Mesothelial cell of epicardium (in vitro differentiated cells): Measurements from ENCODE around the gene LRRC49. TPM values are rescaled to one million over a fixed set of nuclear protein-coding genes. Genes with fewer than 3 reads are reported as not detected.
A peak's percentile ranks its signal among the peaks of the same experiment; 100 is the strongest.

Source experiments
- DNase-seq, 2 experiments: peaks; one replicate each; pipeline ENCODE4 v3.0.0; 2021; ENCODE audit warnings: low spot score in 2 of 2; ENCODE audit not compliant: unreplicated experiment in 2 of 2
- H3K27ac Mint-ChIP-seq: 2 replicates; pipeline ENCODE4 v1.8.0; 2021; ENCODE audit warnings: mixed read lengths
- H3K27me3 Mint-ChIP-seq: 2 replicates; pipeline ENCODE4 v1.8.0; 2021; ENCODE audit warnings: low read depth, mixed read lengths
- H3K36me3 Mint-ChIP-seq: 2 replicates; pipeline ENCODE4 v1.8.0; 2021; ENCODE audit warnings: mixed read lengths
- H3K4me1 Mint-ChIP-seq: 2 replicates; pipeline ENCODE4 v1.8.0; 2021; ENCODE audit warnings: mixed read lengths
- H3K4me3 Mint-ChIP-seq: 2 replicates; pipeline ENCODE4 v1.8.0; 2021; ENCODE audit warnings: mild to moderate bottlenecking, moderate library complexity, mixed read lengths
- H3K9me3 Mint-ChIP-seq: 2 replicates; pipeline ENCODE4 v1.8.0; 2021; ENCODE audit warnings: mixed read lengths
- total RNA-seq: library from RNA; stranded (reverse); gene quantifications from 3 replicates; pipeline ENCODE4 v1.2.1, GENCODE V29; 2021
- TF ChIP-seq, protein P1 (sequence below): fragments of 200-600 bp; sonication (generic); IDR thresholded peaks from one replicate; pipeline ENCODE4 v1.5.0; 2021; ENCODE audit warnings: antibody characterized with exemption; ENCODE audit not compliant: unreplicated experiment

The LRRC49 gene
- total RNA-seq, 1 donor from 2014 or later = 25.5 TPM

DNA sequence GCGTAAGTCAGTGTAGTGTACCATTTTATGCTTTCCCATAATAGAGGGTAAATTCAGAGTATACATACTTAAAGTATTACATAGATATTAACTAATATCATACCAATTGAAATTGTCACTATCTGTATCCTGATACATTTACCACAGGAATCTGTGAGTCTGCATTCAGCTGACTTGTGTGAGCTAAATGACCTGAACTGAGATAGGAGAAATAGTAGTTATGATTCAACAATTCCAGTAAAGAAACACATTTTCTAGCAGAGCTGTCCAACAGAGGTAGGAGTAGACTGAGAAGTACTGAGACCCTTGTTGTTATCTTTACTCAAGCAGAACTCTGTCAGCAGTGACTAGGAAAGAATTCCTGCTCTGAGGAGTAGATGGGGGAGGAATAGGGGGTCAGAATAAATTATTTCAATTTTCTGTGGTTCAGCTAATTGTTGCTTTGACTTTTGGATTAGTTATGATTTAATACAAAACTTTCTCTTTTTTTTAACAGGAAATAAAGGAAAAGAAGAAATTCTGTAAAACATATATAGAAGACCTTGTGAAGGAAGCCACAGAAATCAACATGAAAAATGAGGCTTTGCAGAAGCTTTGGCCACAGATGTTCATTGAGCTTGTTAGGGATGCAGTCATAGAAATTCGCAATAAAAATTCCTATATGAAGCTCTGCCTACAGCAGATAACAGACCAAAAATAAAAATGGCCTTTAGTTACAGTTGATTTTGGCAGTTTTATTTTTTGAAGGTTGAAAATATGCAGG lies 156.5 kb downstream of the LRRC49 start:
- Mint-ChIP-seq H3K9me3 (peaks cover 11% of the 10 kb centered on the region), H3K27me3 (no peaks in the 10 kb centered on the region), H3K4me3 (no peak overlapping the region), H3K4me1 (peaks cover 19% of the 10 kb centered on the region), H3K27ac (peak overlapping the region; percentile 85), H3K36me3 (peaks cover 16% of the 10 kb centered on the region)
- TF ChIP-seq, protein P1, sequence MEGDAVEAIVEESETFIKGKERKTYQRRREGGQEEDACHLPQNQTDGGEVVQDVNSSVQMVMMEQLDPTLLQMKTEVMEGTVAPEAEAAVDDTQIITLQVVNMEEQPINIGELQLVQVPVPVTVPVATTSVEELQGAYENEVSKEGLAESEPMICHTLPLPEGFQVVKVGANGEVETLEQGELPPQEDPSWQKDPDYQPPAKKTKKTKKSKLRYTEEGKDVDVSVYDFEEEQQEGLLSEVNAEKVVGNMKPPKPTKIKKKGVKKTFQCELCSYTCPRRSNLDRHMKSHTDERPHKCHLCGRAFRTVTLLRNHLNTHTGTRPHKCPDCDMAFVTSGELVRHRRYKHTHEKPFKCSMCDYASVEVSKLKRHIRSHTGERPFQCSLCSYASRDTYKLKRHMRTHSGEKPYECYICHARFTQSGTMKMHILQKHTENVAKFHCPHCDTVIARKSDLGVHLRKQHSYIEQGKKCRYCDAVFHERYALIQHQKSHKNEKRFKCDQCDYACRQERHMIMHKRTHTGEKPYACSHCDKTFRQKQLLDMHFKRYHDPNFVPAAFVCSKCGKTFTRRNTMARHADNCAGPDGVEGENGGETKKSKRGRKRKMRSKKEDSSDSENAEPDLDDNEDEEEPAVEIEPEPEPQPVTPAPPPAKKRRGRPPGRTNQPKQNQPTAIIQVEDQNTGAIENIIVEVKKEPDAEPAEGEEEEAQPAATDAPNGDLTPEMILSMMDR = no peak
- DNase-seq = no peak

DNA sequence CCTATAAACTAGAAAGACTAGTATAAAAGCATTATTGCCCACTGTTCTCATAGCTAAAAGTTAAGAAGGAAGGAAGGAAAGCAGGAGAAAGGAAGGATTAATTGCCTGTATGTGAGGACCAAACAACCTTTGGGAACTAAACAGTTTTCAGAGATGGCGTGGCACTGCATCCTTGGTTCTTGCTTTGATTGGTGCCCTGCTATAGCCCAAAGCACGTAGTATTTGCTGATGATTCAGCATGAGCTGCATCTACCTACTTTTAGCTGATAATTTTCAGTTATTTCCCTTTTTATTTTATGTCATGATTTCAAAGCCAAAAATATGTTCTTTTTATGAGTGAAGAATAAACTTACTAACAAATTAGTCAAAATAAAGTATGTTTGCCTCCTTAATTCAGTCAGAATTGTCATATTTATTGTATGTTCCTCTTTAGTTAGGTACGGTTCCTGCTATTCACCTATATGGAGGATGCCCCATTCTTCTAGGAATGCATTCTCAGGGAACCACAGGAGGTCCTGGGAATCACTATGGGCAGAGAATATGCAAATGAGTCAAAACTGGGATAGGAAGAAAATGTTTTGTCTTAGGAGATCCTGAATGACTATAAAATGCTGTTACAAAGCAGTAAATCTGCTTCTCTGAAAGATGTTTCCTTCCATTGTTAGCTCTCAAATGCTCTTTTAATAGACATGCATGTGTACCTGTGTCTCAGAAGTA lies 157.2 kb downstream of the LRRC49 start:
- no peak for DNase-seq
- Mint-ChIP-seq H3K27me3 (no peaks in the 10 kb centered on the region), H3K9me3 (peaks cover 11% of the 10 kb centered on the region), H3K36me3 (peaks cover 16% of the 10 kb centered on the region), H3K4me3 (no peak overlapping the region), H3K27ac (peak overlapping the region; percentile 85), H3K4me1 (peaks cover 27% of the 10 kb centered on the region)
- TF ChIP-seq, protein P1 = no peak

DNA sequence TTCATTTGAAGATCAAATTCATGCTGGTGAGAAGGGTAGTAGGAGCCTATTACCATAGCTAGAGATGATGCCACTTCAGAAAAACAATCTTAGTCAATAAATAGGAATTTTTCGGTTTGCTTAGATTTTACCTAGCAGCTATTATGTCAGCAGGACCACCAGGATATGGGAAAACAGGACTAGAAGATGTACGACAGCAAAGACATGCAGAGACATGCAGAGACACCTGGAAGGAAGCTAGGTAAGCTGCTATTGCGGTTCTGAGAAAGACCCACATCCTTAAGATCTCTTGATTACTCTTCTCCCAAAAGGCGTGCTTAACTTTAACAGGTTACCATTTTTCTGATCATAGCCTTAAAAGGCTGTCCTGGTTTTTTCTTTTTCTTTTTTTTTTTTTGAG lies 157.8 kb downstream of the LRRC49 start:
- Mint-ChIP-seq H3K9me3 (peaks cover 11% of the 10 kb centered on the region), H3K36me3 (peaks cover 16% of the 10 kb centered on the region), H3K27me3 (no peaks in the 10 kb centered on the region), H3K4me1 (peaks cover 29% of the 10 kb centered on the region), H3K27ac (no peak overlapping the region), H3K4me3 (no peak overlapping the region)
- no peak for DNase-seq
- TF ChIP-seq, protein P1 = no peak

DNA sequence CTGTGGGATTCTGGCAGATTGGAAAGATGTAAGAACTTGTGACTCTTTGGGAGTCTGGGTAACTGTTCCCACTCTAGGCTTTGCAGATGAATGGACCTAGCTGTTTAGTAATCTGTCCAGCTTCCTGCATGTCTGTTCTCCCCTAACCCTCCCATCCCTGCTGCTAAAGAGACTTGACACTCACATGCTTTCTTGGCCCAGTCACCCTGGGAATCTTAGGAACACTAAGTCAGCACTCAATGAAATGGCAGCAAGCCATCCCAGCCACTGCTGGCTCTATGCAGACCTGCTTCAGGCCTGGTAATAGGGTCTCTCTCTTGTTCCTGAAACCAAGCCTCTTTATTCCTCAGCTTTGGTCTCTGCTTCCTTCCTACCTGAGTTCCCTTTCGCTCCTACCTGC lies 158.9 kb downstream of the LRRC49 start:
- H3K27ac Mint-ChIP-seq = no peak overlapping the region
- peaks cover 13% of the 10 kb centered on the region for H3K36me3 Mint-ChIP-seq
- no peaks in the 10 kb centered on the region for H3K27me3 Mint-ChIP-seq
- H3K9me3 Mint-ChIP-seq = peaks cover 8% of the 10 kb centered on the region
- H3K4me3 Mint-ChIP-seq = no peak overlapping the region
- TF ChIP-seq, protein P1 = no peak
- DNase-seq = no peak
- H3K4me1 Mint-ChIP-seq = peaks cover 31% of the 10 kb centered on the region

DNA sequence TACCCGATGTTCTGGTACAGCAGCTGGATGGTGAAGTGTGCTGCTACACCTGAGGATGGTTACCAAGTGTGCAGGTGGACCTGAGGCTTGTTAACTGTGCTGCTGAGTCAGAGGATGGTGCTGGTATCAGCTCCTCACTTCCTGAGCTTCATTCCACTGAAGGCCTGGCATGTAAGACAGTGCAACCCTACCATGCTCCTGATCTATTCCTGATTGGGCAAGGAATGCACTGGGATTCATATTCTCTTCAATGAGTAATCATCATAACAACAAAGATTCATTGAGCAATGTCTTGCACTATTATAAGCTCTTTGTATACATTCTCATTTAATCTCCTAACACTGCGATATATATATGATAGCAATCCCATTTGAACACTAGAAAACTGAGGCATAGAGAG lies 159.7 kb downstream of the LRRC49 start:
- H3K9me3 Mint-ChIP-seq = peaks cover under 1% of the 10 kb centered on the region
- H3K27me3 Mint-ChIP-seq = no peaks in the 10 kb centered on the region

More for the DNA sequence above, 159.7 kb downstream of the LRRC49 start:
- TF ChIP-seq, protein P1 = no peak
- no peak for DNase-seq
- Mint-ChIP-seq H3K4me1 (peaks cover 31% of the 10 kb centered on the region), H3K27ac (no peak overlapping the region), H3K4me3 (no peak overlapping the region), H3K36me3 (peaks cover 6% of the 10 kb centered on the region)
